Upper lobe of left lung (tissue), 6 donors: ENCODE data around the gene BRINP2. TPM values are rescaled to one million over a fixed set of nuclear protein-coding genes. Genes with fewer than 3 reads are reported as not detected.

ENCODE experiments used
- ATAC-seq, 2 donors: fragments of 200-7000 bp; cut with Tn5 transposase; one replicate each; pipeline ENCODE4 v1.9.1; 2022; ENCODE audit warnings: mild to moderate bottlenecking in 2 of 2, moderate library complexity in 2 of 2; ENCODE audit not compliant: low FRiP score in 2 of 2
- DNase-seq, 2 donors: peaks; one replicate each; pipeline ENCODE4 v3.0.0-alpha.2; 2019 to 2020
- H3K27ac ChIP-seq, 4 donors: fragments of 200-600 bp; sonication (generic); one replicate each; pipeline ENCODE4 v1.5.1; 2016 to 2019
- H3K27me3 ChIP-seq, 4 donors: fragments of 200-600 bp; sonication (generic); one replicate each; pipeline ENCODE4 v1.5.1; 2017 to 2019
- H3K36me3 ChIP-seq, 4 donors: fragments of 200-600 bp; sonication (generic); one replicate each; pipeline ENCODE4 v1.5.1; 2016 to 2019
- H3K4me1 ChIP-seq, 4 donors: fragments of 200-600 bp; sonication (generic); one replicate each; pipeline ENCODE4 v1.5.1; 2018 to 2019
- H3K4me3 ChIP-seq, 4 donors: fragments of 200-600 bp; sonication (generic); one replicate each; pipeline ENCODE4 v1.5.1; 2017 to 2019; ENCODE audit warnings: mild to moderate bottlenecking in 2 of 4, moderate library complexity in 1 of 4
- H3K9me3 ChIP-seq, 4 donors: fragments of 200-600 bp; sonication (generic); one replicate each; pipeline ENCODE4 v1.5.1; 2018 to 2019
- CTCF ChIP-seq, 6 experiments: fragments of 450-650 bp in 4 of 6; fragments of 200-600 bp in 2 of 6; sonication (generic) in 2 of 6; IDR thresholded peaks; one replicate each; pipeline ENCODE4 v1.5.1; 2016 to 2019; ENCODE audit warnings: antibody characterized with exemption in 6 of 6
- EP300 ChIP-seq, 4 donors: sonication (generic); formaldehyde crosslinking; IDR thresholded peaks; one replicate each; pipeline ENCODE4 v1.5.1; 2017; ENCODE audit warnings: antibody characterized with exemption in 4 of 4, control low read depth in 2 of 4
- POLR2A ChIP-seq, 4 donors: fragments of 450-650 bp; IDR thresholded peaks; one replicate each; pipeline ENCODE4 v1.5.1; 2016 to 2017; ENCODE audit warnings: antibody characterized with exemption in 4 of 4, mild to moderate bottlenecking in 2 of 4
- POLR2AphosphoS5 ChIP-seq, 2 donors: sonication (generic); formaldehyde crosslinking; IDR thresholded peaks; one replicate each; pipeline ENCODE4 v1.5.1; 2017; ENCODE audit warnings: antibody characterized with exemption in 2 of 2
- WGBS, 2 donors: methylation state at CpG; one replicate each; pipeline ENCODE4 v1.1.5; 2017 to 2018; 5-methylcytosine and 5-hydroxymethylcytosine counted together
- total RNA-seq, 6 donors: library from RNA; depleted of rRNA in 4 of 6; stranded (reverse); fragments of >200 nt in 4 of 6; gene quantifications; one replicate each; pipeline versions ENCODE4 v1.1.0 to v1.2.1, GENCODE V29; 2016 to 2021
- donor health status: DM: no; HTN: no; CAD: no; lungs with moderate emphysema.
- donor health status: DM: no; HTN: yes; CAD: no; lungs with severe emphysema.

The BRINP2 gene
- under 1 TPM in 2 of 6 donors, not detected in 4; 0.06 to 0.07 TPM for total RNA-seq

GRCh38 chr1:177170756-177171535 lies at the start of gene BRINP2:
Gene BRINP2 (plus strand): TSS chr1:177170958. CDS start chr1:177229877, 58,919 bp downstream.
- TF ChIP-seq EP300 (IDR thresholded peaks at IDR 0.05) (no peak), POLR2AphosphoS5 (IDR thresholded peaks at IDR 0.05) (no peak), CTCF (IDR thresholded peaks at IDR 0.05) (no peak), POLR2A (IDR thresholded peaks at IDR 0.05) (no peak)
- H3K4me3 ChIP-seq = peak within 1 kb of the TSS in 3 of 4 donors; percentile 13 to 39 (median 35)
- 2 to 4% methylated on average over 40 to 49 of the region's 49 CpGs for WGBS, 2 donors
- peaks cover 0 to 14% (median 5%) of the 10 kb centered on the region in 4 donors for H3K27me3 ChIP-seq
- no peak within 1 kb of the TSS for H3K27ac ChIP-seq
- ATAC-seq = peak; percentile 65 to 79
- H3K4me1 ChIP-seq = peaks cover 4 to 11% (median 9%) of the 10 kb centered on the region in 4 donors
- peak; percentile 42 to 88 for DNase-seq
- no peaks in the 10 kb centered on the region for H3K36me3 ChIP-seq
- H3K9me3 ChIP-seq = no peaks in the 10 kb centered on the region

GRCh38 chr1:177122461-177123251 lies 48.1 kb upstream of the BRINP2 start:
- H3K27ac ChIP-seq = no peak overlapping the region
- H3K4me3 ChIP-seq = no peak overlapping the region
- TF ChIP-seq EP300 (IDR thresholded peaks at IDR 0.05) = no peak
- no peak for TF ChIP-seq POLR2AphosphoS5 (IDR thresholded peaks at IDR 0.05)
- TF ChIP-seq POLR2A (IDR thresholded peaks at IDR 0.05) = no peak
- TF ChIP-seq CTCF (IDR thresholded peaks at IDR 0.05) = no peak
- ATAC-seq (no peak), DNase-seq (no peak)
- no peaks in the 10 kb centered on the region for H3K9me3 ChIP-seq
- H3K36me3 ChIP-seq = no peaks in the 10 kb centered on the region
- no peaks in the 10 kb centered on the region for H3K27me3 ChIP-seq
- no peaks in the 10 kb centered on the region for H3K4me1 ChIP-seq
- WGBS, 2 donors = 84 to 91% methylated on average over 12 of the region's 12 CpGs

- TF ChIP-seq EP300 (IDR thresholded peaks at IDR 0.05) = no peak
- no peak for TF ChIP-seq POLR2A (IDR thresholded peaks at IDR 0.05)
- no peak for TF ChIP-seq CTCF (IDR thresholded peaks at IDR 0.05)
- TF ChIP-seq POLR2AphosphoS5 (IDR thresholded peaks at IDR 0.05) = no peak
- ATAC-seq (no peak), DNase-seq (no peak)
- 83 to 87% methylated on average over 4 of the region's 4 CpGs for WGBS, 2 donors
- no peaks in the 10 kb centered on the region for H3K36me3 ChIP-seq
- no peaks in the 10 kb centered on the region for H3K9me3 ChIP-seq
- H3K27me3 ChIP-seq = no peaks in the 10 kb centered on the region
- H3K27ac ChIP-seq = no peak overlapping the region
- H3K4me1 ChIP-seq = no peaks in the 10 kb centered on the region
- no peak overlapping the region for H3K4me3 ChIP-seq
Measured at GRCh38 chr1:177124577-177125278, 46.0 kb upstream of the BRINP2 start.

GRCh38 chr1:177126267-177126666 lies 44.5 kb upstream of the BRINP2 start:
- H3K27ac ChIP-seq = no peak overlapping the region
- H3K4me3 ChIP-seq = no peak overlapping the region
- ATAC-seq (no peak), DNase-seq (no peak)
- no peaks in the 10 kb centered on the region for H3K9me3 ChIP-seq
- WGBS, 2 donors = 42 to 51% methylated on average over 3 of the region's 3 CpGs
- no peaks in the 10 kb centered on the region for H3K36me3 ChIP-seq
- no peaks in the 10 kb centered on the region for H3K4me1 ChIP-seq
- H3K27me3 ChIP-seq = no peaks in the 10 kb centered on the region
- TF ChIP-seq POLR2AphosphoS5 (IDR thresholded peaks at IDR 0.05) (no peak), POLR2A (IDR thresholded peaks at IDR 0.05) (no peak), EP300 (IDR thresholded peaks at IDR 0.05) (no peak), CTCF (IDR thresholded peaks at IDR 0.05) (no peak)
